HFF-Myc (cell line): Measurements from ENCODE around the gene ELAVL3.
A peak's percentile ranks its signal among the peaks of the same experiment; 100 is the strongest.
"Not testable (repeated sequence)": the region's sequence is repeated elsewhere in the genome, so short reads cannot be mapped to it uniquely, and the experiment has no call there.

ENCODE experiments used
- DNase-seq: peaks from one replicate; pipeline ENCODE4 v3.0.0-alpha.2; 2011; ENCODE audit warnings: low read depth; ENCODE audit errors: extremely low read depth
- H3K4me3 ChIP-seq: replicated peaks from 2 replicates; pipeline ENCODE4 v1.5.1; 2011; ENCODE audit warnings: low read depth, mild to moderate bottlenecking, control low read depth, low read length
- CTCF ChIP-seq: IDR thresholded peaks from 2 replicates; pipeline ENCODE4 v1.5.1; 2012; ENCODE audit warnings: mild to moderate bottlenecking, low read depth, low read length, control low read depth; ENCODE audit errors: missing control alignments

Gene ELAVL3

DNA sequence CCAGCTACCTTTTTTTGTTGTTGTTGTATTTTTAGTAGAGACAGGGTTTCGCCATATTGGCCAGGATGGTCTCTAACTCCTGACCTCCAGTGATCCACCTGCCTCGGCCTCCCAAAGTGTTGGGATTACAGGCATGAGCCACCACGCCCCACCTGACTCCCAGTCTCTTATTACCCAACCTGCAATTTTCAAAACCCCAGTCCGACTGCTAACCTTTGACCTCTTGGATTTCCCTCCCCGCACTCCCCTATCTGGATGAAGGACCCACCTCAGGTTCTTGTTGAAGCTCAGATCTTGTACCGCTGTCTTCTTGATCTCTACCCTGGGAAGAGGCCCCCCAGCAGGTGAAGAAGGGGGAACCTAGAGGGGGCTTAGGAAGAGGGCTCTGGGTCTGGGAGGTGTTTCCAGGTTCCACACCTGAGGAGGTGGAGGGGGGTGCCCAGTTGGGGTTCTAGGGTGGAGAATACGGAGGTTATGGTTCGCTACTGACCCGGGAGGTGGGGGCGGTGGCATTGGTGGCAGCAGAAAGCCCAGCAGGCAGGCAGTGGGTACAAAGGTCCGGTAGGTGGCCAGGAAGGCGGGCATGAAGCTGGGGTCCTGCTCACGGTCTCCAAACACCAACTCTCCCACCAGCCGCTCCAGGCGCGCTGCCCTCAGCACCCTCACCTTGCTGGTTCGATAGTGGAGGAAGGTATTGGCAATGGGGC, 64.3 kb downstream of the ELAVL3 start:
- no peak for TF ChIP-seq CTCF
- no peak for DNase-seq
- no peak overlapping the region for H3K4me3 ChIP-seq

DNA sequence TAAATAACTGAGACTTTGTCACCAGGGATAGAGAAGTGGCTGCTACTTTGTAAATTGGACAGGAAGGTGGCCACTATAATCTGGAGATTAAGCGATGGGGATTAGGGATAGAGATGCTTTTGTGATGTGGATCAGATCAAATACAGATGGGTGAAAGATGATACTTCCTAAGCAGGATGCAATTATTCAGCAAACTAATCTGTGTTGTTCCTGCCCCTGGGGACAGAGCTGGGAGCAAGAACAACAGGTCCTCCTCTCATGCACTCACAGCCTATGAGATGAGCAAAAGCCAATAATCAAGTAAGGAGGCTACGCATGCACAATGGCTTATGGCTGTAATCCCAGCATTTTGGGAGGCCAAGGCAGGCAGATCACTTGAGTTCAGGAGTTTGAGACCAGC, 66.3 kb downstream of the ELAVL3 start:
- peak; percentile 22 for DNase-seq
- H3K4me3 ChIP-seq: no peak overlapping the region
- TF ChIP-seq CTCF: no peak

GRCh38 chr19:11410682-11411081, 70.2 kb downstream of the ELAVL3 start:
- no peak overlapping the region for H3K4me3 ChIP-seq
- no peak for TF ChIP-seq CTCF
- no peak for DNase-seq

- no peak for TF ChIP-seq CTCF
- no peak overlapping the region for H3K4me3 ChIP-seq
- no peak for DNase-seq
These were observed 72.3 kb downstream of the ELAVL3 start for GRCh38 chr19:11408591-11408990.

GRCh38 chr19:11406703-11407236, 74.1 kb downstream of the ELAVL3 start:
- not testable (repeated sequence) for DNase-seq, H3K4me3 ChIP-seq

- no peak for DNase-seq
- TF ChIP-seq CTCF: peak; percentile 15
- no peak overlapping the region for H3K4me3 ChIP-seq
These were observed 74.8 kb downstream of the ELAVL3 start for GRCh38 chr19:11405846-11406643.

DNA sequence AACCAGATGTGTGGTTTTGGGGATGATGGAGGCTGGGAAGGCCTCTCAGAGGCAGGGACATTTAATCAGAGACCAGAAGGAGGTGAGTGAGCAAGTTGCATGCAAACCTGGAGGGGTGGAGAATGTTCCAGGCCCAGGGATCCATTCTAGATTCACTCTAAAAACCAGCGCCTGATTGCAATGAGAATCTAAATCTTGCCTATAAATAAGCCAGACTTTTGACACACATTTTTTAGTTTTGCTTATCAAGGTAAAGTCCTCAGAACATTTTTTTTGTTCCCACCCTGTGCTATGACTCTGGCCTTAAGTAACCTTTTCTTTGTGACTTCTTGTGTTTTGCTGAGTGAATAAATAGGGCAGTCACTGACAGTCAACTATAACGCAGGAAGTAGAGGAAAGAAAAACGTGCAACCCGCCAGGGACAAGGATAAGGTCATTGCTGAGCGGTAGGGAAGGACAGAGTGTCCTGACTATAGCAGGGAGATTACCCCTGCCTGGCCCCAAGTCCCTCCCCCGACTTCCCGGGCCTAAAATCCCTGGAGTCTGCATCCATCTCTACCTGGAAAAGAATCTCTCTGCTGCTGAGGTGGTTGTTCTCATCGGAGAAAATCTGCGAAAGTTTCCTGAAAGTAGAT, 76.1 kb downstream of the ELAVL3 start:
- TF ChIP-seq CTCF: no peak
- no peak for DNase-seq
- H3K4me3 ChIP-seq: no peak overlapping the region
